ENCODE results near the gene SERGEF. TPM values are rescaled to one million over a fixed set of nuclear protein-coding genes. Genes with fewer than 3 reads are reported as not detected.

The SERGEF gene
- total RNA-seq, 1 donor from 2014 or later, result 16.6 TPM

- DNase-seq (ENCODE audit: low read depth), result no peak
Observed at GRCh38 chr11:17864478-17864941, 148.3 kb downstream of the SERGEF start.

DNA sequence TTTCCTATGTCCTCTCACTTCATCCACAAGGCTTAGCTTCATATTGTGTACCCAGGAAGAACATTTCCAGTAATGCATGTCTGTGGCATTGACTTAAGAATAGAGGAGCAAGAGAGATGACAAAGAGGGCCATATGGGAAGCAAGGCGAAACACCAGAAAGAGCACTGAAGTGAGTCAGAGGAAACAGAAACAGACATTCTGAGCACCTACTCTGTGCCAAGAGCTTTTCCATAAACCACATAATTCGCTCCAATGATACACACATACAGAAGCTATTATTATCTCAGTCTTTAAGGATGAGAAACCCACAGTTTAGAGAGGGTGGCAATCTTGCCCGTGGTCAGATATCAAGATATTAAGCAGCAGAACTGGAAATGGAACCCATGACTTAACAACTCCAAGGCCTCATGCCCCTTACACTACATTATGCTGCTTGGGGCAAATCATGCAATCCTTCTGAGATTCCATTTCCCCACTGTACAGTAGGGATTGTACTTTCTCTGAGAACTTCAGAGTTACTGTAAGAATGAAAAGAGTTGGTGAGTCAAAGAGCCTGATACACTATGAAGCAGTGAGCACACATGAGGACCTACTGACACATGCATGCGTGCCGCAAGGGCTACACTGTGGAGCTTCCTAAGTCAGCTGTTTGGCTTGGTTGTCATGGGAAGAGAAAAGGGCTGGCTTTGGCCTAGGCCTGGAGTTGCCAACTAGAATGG, 151.7 kb downstream of the SERGEF start:
- DNase-seq (ENCODE audit: low read depth), result no peak

- DNase-seq (ENCODE audit: low read depth), result no peak
Observed at GRCh38 chr11:17859552-17859951, 153.3 kb downstream of the SERGEF start.

GRCh38 chr11:17855531-17856290, 157.1 kb downstream of the SERGEF start:
- no peak for DNase-seq (ENCODE audit: low read depth)

- DNase-seq (ENCODE audit: low read depth), result no peak
Observed at GRCh38 chr11:17853280-17853679, 159.6 kb downstream of the SERGEF start.

DNA sequence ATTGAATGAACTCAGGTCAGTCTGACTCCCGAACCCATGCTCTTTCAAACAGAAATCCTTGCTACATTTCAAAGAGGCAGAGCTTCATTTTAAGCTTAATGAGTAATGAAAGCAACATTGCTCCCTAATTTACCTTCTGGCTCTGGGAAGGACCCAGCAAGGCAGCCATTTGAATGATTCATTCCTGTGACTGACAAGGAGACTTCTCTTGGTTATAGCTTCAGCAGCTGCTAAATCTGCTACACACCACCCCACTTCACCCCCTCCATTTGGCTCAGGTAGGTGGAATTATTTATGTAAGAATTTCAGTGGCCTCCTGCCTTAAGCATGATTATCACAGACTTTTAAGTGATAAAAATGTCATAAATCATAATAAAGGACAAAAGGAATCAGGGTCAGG, 160.6 kb downstream of the SERGEF start:
- peak; percentile 38 for DNase-seq (ENCODE audit: low read depth)

- no peak for DNase-seq (ENCODE audit: low read depth)
Observed at GRCh38 chr11:17851697-17852096, 161.2 kb downstream of the SERGEF start.

DNA sequence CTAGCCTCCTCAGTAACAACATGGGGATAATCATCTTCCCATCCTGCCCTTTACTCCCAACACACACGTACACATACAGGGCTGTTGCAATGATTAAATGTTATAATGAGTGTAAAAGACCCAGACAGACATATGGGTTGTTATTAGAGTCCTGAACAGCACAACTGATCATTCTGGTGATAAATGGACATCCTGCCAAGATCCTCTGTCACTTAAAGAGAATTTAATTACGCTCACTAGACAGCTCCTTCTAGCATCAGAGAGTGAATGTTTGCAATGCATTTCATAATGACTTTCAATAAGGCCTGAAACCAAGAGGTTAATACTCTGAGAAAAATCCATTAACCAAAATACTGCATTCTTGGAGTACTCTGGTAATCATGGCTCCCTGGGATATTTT, 162.5 kb downstream of the SERGEF start:
- DNase-seq (ENCODE audit: low read depth), result no peak

- no peak for DNase-seq (ENCODE audit: low read depth)
Observed at GRCh38 chr11:17848715-17849114, 164.1 kb downstream of the SERGEF start.

DNA sequence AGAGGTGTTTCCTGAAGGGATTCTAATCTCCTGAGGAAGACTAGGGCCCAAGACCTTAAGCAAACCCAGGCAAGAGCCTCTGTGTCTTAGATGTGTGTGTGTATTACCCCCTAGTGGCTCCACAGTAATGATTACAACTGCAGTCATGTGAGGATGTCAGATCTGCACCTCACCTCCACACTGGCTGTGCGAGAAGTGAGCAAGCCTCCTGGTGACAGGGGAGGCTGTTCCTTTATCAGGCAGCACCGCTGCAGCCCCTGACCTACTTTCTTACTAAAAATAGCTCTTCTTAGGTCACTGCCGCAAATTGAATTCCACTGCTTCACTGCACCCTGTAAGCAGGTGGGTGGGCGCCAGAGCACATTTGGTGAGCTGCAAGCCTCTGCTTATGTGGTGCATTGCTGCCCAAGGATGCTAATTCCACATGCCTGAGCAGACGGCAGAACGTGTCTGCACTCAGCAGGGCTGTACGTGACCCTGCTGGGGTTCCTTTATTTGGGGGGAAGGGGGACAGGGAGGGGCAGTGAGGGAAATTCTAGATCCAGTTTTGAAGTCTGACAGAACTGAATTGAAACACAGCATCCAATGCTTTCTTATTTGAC, 165.9 kb downstream of the SERGEF start:
- DNase-seq (ENCODE audit: low read depth), result no peak

DNA sequence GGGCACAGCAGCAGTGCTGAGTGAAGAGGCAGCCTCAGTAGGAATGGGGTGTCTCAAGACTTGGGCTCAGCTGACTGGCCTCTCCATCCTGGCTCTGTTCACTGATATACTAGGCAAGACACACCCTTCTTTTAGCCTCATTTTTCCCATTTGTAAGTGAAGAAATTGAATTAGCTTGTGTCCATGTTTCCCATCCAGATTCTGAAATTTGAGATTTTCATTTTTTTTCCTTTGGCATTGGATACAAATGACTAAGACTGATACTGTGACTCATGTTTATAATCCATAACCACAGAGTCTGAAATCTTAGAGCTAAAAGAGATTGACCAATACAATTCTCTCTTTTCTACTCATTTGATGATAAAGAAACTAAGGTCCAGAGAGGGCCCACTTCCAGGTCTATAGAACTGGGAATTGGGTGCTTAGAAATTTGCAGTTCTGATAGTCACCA, 167.4 kb downstream of the SERGEF start:
- peak; percentile 62 for DNase-seq (ENCODE audit: low read depth)

DNA sequence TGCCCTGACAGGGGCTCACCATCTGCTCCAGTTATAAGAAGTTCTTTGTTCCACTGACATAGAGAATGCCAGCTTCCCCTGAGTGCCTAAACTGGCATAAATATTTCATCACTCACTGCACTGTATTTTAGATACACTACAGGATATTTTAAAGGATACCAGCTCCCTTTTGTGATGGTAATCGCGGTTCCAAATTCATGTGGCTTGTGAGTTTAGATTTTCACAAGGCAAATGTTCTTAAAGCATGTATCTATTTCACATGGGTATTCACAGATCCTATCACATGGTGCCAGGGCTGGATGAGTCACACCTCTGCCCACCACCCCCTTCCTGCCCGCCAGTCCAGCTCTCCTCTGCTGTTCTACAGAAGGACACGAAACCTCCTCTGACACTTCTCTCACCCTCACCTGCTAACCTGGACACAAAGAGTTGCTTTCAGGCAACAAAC, 172.7 kb downstream of the SERGEF start:
- peak; percentile 40 for DNase-seq (ENCODE audit: low read depth)

DNA sequence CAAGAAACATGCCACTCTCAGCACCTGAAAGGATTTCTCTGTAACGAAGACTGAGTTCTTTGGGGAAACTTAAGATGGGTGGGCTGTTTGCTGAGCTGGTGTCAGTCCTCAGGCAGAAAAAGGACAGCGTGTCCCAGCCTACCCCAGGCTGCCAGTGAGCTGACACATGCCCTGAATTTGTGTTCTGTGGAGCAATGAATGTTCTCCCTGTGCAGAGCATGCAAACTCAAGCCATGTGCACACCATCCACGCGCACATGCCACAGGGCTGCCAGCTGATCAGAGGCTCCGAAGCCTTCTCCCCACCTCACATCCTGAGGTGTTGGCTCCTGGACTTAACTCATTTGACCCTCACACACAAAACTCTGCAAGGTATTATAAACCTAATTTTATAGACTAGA, 173.4 kb downstream of the SERGEF start:
- no peak for DNase-seq (ENCODE audit: low read depth)

DNA sequence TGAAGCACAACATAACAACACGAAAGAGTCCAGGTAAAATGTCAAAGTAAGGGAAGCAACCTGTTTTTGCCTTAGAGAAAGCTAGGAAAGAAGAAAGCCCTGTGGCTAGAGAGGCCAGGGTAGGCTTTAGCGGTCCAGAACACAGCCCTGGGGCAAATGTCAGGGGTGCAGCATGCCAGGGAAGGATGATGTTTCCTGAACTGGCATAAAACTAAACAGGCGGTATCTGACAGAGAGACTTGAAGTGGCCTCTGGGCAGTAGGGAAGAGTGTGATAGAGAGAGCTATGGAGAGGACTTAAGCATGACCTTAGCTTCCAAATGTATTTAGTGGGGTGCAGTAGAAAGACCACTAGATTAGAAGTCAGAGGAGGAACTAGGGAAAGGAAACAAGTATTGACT, 174.7 kb downstream of the SERGEF start:
- DNase-seq (ENCODE audit: low read depth), result no peak

- no peak for DNase-seq (ENCODE audit: low read depth)
Observed at GRCh38 chr11:17831883-17832282, 181.0 kb downstream of the SERGEF start.

DNA sequence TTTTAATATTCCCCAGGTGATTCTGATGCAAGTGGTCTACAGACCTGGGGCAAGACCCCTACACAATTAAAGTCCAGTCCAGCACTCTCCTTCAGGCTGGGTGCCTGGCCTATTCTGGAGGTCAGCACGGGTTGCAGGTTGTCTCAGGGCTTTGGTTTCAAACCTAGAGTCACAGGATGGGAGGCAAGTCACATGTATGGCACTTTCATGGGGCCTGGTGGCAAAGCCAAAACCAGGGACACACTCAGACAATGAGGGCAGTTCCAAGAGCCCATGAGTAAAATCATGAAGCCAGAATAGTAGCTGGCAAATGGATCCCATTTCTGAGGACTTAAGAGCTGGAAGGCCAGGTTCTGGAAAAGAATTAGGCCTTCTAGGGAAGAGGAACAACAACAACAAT, 181.6 kb downstream of the SERGEF start:
- no peak for DNase-seq (ENCODE audit: low read depth)

DNA sequence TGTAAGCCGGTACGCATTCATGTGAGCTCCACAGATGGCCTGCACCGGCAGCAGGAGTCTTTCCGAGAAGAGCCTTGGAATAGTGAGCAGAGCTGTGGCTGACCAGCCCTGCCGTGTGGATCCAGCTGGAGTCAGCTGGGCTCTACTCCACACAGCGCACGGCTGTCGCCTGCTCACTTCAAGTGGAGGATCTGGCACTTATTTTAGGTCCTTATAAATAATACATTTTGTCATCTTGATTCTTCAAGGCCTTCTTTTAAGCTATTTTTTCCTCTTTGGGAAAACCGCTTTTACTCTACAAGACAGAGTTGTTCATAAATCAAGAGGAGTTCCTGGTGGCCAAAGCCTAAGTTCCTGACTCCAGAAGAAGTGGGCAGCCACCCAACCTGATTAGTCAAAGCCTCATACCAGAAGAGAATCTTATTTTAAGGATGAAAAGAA, 184.5 kb downstream of the SERGEF start:
- no peak for DNase-seq (ENCODE audit: low read depth)

DNA sequence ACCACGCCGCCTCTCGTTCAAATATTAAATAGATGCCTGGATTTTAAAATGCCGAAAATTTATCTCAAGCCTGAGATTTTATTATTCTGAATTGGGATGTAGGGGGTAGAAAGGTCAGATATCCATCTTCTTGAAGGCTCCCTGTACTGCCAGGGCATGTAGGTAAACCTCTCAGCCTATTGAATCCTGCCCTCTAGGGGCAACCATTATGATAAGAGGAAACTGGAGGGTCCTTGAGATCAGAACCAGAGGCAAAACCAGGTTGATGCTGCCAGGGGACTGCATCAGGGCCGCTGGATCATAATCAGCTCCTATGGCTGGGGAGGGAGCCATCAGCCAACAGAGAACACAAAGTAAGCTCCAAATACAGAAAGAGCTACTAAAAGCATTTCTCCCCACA, 185.8 kb downstream of the SERGEF start:
- DNase-seq (ENCODE audit: low read depth), result no peak

GRCh38 chr11:17822401-17822781, 190.5 kb downstream of the SERGEF start:
- DNase-seq (ENCODE audit: low read depth), result no peak

DNA sequence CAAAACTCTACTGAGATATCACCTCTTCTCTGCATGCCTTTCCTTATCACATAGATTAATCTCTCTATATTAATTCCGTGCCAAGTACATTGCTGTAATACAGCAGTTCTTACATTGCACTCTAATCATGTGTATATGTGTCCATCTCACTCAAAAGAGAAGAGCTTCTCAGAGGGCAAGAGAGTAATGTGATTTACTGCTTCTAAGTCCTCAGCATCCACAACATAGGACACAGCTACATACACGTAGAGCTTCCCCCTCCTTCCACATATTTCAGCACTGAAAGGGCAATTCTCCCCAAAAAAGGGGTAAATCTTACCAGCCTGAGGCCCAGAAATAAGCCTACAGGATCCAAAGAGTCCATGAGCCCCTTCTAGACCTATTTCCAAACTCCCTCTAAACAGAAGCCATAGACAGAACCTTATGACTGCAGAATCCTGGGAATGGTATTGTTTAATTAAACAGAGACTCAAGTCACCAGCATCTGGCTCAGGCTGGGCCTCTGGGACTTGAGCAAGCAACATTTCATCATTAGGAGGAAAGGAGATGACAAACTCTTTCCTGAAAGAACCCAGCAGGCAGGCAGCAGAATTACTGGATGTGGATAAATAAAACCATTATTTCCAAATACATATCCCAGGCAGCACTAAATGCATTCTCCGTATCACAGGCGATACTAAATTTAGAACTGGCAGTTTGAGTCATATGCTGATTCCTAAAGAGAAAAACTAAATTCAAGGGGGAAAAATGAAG, 191.0 kb downstream of the SERGEF start:
- no peak for DNase-seq (ENCODE audit: low read depth)

DNA sequence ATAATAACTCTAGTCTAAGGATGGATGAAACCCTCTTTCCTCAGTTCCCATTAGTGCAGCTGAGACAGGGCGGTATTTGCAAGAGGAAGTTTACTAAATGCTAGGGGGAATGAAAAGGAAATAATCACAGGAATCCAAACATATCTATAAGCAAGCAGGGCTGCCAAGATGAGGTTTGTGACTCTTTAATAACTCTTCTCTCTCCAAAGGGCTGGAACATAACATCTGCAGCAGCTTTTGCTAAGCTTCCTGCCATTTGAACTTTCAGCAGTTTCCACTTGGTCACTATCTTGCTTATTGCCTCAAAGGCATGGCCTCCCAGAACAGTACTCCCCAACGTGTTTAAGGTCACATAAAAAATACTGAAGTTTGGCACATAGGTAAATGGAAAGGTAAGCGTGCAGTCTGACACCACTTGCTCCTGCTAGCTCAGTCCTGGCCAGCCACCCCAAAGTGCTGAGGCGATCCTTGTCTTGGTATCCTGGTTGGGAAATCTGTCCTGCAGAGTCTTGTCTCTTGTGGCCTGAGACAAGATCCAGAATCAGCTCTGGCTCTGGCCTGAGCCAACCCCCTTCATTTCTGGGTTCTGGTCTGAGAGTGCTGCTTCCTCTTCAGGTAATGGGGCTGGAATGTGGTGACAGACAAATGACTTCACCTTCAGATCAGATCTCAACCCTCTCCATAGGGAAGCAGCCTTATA, 196.5 kb downstream of the SERGEF start:
- DNase-seq (ENCODE audit: low read depth), result no peak

All from myocyte (in vitro differentiated cells).